ENCODE results near the gene PLK1. TPM values are rescaled to one million over a fixed set of nuclear protein-coding genes. Genes with fewer than 3 reads are reported as not detected.
A peak's percentile ranks its signal among the peaks of the same experiment; 100 is the strongest.

The PLK1 gene
- total and polyA plus RNA-seq, 2 of the 13 experiments (the other 11 are each of a cell fraction or from before 2014, with no cell fraction given) = 71.5 to 76.3 TPM

DNA sequence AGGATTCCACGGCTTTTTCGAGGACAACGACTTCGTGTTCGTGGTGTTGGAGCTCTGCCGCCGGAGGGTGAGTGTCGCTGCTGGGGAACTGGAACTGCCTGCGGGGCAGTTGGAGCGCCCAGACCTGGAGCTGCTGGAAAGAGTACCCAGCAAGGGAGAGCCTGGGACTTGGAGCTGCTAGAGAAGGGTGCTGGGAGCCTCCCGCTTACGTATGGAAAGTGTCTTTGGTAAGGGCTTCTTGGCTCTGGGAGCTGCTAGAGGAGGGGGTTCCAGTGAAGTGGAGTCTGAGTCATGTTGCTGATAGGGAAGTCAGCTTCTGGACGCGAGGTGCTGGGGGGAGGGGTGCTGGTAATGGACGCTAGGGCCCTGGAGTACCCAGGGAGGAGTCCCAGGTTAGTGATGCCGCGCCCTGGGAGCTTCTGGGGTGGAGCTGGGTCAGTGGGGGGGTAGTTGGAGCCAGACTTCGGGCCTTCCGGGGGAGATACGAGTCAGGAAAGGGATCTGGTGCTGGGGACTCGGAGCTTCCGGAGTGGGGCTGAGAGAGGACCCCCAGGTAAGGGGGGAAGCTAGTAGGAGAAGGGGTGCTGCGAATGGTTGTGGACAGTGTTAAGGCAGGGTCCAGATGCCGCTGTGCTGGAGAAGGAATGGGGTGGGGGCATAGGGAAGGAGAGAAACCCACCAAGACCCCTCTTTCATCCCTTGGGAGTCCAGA lies 741 bp downstream of the PLK1 start (continued):
- TF ChIP-seq, protein P1, sequence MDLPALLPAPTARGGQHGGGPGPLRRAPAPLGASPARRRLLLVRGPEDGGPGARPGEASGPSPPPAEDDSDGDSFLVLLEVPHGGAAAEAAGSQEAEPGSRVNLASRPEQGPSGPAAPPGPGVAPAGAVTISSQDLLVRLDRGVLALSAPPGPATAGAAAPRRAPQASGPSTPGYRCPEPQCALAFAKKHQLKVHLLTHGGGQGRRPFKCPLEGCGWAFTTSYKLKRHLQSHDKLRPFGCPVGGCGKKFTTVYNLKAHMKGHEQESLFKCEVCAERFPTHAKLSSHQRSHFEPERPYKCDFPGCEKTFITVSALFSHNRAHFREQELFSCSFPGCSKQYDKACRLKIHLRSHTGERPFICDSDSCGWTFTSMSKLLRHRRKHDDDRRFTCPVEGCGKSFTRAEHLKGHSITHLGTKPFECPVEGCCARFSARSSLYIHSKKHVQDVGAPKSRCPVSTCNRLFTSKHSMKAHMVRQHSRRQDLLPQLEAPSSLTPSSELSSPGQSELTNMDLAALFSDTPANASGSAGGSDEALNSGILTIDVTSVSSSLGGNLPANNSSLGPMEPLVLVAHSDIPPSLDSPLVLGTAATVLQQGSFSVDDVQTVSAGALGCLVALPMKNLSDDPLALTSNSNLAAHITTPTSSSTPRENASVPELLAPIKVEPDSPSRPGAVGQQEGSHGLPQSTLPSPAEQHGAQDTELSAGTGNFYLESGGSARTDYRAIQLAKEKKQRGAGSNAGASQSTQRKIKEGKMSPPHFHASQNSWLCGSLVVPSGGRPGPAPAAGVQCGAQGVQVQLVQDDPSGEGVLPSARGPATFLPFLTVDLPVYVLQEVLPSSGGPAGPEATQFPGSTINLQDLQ (CRISPR knock-in tag; IDR thresholded peaks at IDR 0.05) = peak; percentile 17; the same call in 1 of the 2 replicates
- TF ChIP-seq DNMT1 (CRISPR knock-in tag; IDR thresholded peaks at IDR 0.05) (0 out of 2 replicates have a peak, but pooled peaks have one; percentile 38), ZNF839 (CRISPR knock-in tag; IDR thresholded peaks at IDR 0.05; ENCODE audit: borderline replicate concordance) (0 out of 2 replicates have a peak, but pooled peaks have one; percentile 44), ZBTB7B (CRISPR knock-in tag; IDR thresholded peaks at IDR 0.05) (0 out of 2 replicates have a peak, but pooled peaks have one; percentile 56), PTBP1 (IDR thresholded peaks at IDR 0.05; ENCODE audit: low read depth, low read length, poor library complexity, severe bottlenecking) (peak; percentile 2), AKAP8 (CRISPR knock-in tag; IDR thresholded peaks at IDR 0.05) (0 out of 2 replicates have a peak, but pooled peaks have one; percentile 44), IRX3 (CRISPR knock-in tag; IDR thresholded peaks at IDR 0.05; ENCODE audit: borderline replicate concordance, low read depth) (no peak), MAFG (CRISPR knock-in tag; IDR thresholded peaks at IDR 0.05) (0 out of 2 replicates have a peak, but pooled peaks have one; percentile 11), MED1 (CRISPR knock-in tag; IDR thresholded peaks at IDR 0.05) (0 out of 2 replicates have a peak, but pooled peaks have one; percentile 10), ZMYM4 (CRISPR knock-in tag; IDR thresholded peaks at IDR 0.05) (0 out of 2 replicates have a peak, but pooled peaks have one; percentile 11), SMAD3 (CRISPR knock-in tag; IDR thresholded peaks at IDR 0.05) (no peak), ZBTB3 (CRISPR knock-in tag; IDR thresholded peaks at IDR 0.05; ENCODE audit: borderline replicate concordance, low read depth) (0 out of 2 replicates have a peak, but pooled peaks have one; percentile 55)
- TF ChIP-seq, protein P2, sequence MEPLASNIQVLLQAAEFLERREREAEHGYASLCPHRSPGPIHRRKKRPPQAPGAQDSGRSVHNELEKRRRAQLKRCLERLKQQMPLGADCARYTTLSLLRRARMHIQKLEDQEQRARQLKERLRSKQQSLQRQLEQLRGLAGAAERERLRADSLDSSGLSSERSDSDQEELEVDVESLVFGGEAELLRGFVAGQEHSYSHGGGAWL (CRISPR knock-in tag; IDR thresholded peaks at IDR 0.05) = 0 out of 2 replicates have a peak, but pooled peaks have one; percentile 38
- TF ChIP-seq, protein P3, sequence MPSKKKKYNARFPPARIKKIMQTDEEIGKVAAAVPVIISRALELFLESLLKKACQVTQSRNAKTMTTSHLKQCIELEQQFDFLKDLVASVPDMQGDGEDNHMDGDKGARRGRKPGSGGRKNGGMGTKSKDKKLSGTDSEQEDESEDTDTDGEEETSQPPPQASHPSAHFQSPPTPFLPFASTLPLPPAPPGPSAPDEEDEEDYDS (CRISPR knock-in tag; IDR thresholded peaks at IDR 0.05) = no peak
- TF ChIP-seq, protein P4, sequence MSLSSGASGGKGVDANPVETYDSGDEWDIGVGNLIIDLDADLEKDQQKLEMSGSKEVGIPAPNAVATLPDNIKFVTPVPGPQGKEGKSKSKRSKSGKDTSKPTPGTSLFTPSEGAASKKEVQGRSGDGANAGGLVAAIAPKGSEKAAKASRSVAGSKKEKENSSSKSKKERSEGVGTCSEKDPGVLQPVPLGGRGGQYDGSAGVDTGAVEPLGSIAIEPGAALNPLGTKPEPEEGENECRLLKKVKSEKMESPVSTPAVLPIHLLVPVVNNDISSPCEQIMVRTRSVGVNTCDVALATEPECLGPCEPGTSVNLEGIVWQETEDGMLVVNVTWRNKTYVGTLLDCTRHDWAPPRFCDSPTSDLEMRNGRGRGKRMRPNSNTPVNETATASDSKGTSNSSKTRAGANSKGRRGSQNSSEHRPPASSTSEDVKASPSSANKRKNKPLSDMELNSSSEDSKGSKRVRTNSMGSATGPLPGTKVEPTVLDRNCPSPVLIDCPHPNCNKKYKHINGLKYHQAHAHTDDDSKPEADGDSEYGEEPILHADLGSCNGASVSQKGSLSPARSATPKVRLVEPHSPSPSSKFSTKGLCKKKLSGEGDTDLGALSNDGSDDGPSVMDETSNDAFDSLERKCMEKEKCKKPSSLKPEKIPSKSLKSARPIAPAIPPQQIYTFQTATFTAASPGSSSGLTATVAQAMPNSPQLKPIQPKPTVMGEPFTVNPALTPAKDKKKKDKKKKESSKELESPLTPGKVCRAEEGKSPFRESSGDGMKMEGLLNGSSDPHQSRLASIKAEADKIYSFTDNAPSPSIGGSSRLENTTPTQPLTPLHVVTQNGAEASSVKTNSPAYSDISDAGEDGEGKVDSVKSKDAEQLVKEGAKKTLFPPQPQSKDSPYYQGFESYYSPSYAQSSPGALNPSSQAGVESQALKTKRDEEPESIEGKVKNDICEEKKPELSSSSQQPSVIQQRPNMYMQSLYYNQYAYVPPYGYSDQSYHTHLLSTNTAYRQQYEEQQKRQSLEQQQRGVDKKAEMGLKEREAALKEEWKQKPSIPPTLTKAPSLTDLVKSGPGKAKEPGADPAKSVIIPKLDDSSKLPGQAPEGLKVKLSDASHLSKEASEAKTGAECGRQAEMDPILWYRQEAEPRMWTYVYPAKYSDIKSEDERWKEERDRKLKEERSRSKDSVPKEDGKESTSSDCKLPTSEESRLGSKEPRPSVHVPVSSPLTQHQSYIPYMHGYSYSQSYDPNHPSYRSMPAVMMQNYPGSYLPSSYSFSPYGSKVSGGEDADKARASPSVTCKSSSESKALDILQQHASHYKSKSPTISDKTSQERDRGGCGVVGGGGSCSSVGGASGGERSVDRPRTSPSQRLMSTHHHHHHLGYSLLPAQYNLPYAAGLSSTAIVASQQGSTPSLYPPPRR (CRISPR knock-in tag; IDR thresholded peaks at IDR 0.05; ENCODE audit: borderline replicate concordance) = no peak
- TF ChIP-seq, protein P5, sequence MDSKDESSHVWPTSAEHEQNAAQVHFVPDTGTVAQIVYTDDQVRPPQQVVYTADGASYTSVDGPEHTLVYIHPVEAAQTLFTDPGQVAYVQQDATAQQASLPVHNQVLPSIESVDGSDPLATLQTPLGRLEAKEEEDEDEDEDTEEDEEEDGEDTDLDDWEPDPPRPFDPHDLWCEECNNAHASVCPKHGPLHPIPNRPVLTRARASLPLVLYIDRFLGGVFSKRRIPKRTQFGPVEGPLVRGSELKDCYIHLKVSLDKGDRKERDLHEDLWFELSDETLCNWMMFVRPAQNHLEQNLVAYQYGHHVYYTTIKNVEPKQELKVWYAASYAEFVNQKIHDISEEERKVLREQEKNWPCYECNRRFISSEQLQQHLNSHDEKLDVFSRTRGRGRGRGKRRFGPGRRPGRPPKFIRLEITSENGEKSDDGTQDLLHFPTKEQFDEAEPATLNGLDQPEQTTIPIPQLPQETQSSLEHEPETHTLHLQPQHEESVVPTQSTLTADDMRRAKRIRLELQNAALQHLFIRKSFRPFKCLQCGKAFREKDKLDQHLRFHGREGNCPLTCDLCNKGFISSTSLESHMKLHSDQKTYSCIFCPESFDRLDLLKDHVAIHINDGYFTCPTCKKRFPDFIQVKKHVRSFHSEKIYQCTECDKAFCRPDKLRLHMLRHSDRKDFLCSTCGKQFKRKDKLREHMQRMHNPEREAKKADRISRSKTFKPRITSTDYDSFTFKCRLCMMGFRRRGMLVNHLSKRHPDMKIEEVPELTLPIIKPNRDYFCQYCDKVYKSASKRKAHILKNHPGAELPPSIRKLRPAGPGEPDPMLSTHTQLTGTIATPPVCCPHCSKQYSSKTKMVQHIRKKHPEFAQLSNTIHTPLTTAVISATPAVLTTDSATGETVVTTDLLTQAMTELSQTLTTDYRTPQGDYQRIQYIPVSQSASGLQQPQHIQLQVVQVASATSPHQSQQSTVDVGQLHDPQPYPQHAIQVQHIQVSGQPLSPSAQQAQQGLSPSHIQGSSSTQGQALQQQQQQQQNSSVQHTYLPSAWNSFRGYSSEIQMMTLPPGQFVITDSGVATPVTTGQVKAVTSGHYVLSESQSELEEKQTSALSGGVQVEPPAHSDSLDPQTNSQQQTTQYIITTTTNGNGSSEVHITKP (CRISPR knock-in tag; IDR thresholded peaks at IDR 0.05; ENCODE audit: low read depth) = no peak

Measured in HepG2 (cell line).